HEK293 (cell line): Measurements from ENCODE around the gene TLR4.

Experiments used
- CTCF ChIA-PET: fragments of 350-600 bp; formaldehyde crosslinking; extraction: SDS; loops from one replicate; lab custom pipeline; 2021; ENCODE audit warnings: antibody characterized with exemption; lab: Yijun Ruan, JAX
- POLR2A ChIA-PET: fragments of 300-600 bp; formaldehyde crosslinking; extraction: SDS; loops from one replicate; lab custom pipeline; 2020; ENCODE audit warnings: antibody characterized with exemption, inconsistent platforms; lab: Yijun Ruan, JAX
- H3K27ac ChIP-seq: fragments of 200-500 bp; sonication (Bioruptor generic); 2 replicates; pipeline ENCODE4 v1.5.1; 2014; ENCODE audit warnings: low read depth, low read length, control low read depth, inconsistent platforms; ENCODE audit errors: extremely low read depth
- H3K36me3 ChIP-seq, 2 experiments: fragments of 200-500 bp in 1 of 2; sonication (Bioruptor generic) in 1 of 2; 1 replicate in 1 of 2; 2 replicates in 1 of 2; pipeline ENCODE4 v1.5.1; 2014 to 2017; ENCODE audit warnings: inconsistent platforms in 2 of 2, low read length in 2 of 2; ENCODE audit not compliant: control insufficient read depth in 2 of 2, insufficient read depth in 1 of 2
- H3K4me1 ChIP-seq: fragments of 200-500 bp; sonication (Bioruptor generic); 2 replicates; pipeline ENCODE4 v1.5.1; 2014; ENCODE audit warnings: mild to moderate bottlenecking, low read length, inconsistent platforms; ENCODE audit not compliant: control insufficient read depth, insufficient read depth
- H3K4me3 ChIP-seq: 2 replicates; pipeline ENCODE4 v1.5.1; 2011; ENCODE audit warnings: low read depth, mild to moderate bottlenecking, control low read depth, low read length, moderate library complexity
- H3K9me3 ChIP-seq: fragments of 200-500 bp; sonication (Bioruptor generic); 2 replicates; pipeline ENCODE4 v1.5.1; 2014; ENCODE audit warnings: low read depth, low read length, inconsistent platforms; ENCODE audit not compliant: control insufficient read depth, insufficient read depth
- OSR2 ChIP-seq: fragments of 450-650 bp; formaldehyde crosslinking; IDR thresholded peaks from 2 replicates; pipeline ENCODE4 v1.5.1; 2016; ENCODE audit warnings: missing biosample characterization, missing genetic modification characterization
- SP7 ChIP-seq: fragments of 450-650 bp; formaldehyde crosslinking; IDR thresholded peaks from 2 replicates; pipeline ENCODE4 v1.5.1; 2016; ENCODE audit warnings: missing biosample characterization, missing genetic modification characterization
- TRIM28 ChIP-seq: IDR thresholded peaks from 2 replicates; pipeline ENCODE4 v1.6.1; 2011; ENCODE audit warnings: low read length, control low read depth, borderline replicate concordance
- ZBTB6 ChIP-seq: fragments of 450-650 bp; formaldehyde crosslinking; IDR thresholded peaks from 2 replicates; pipeline ENCODE4 v1.5.1; 2017; ENCODE audit warnings: missing biosample characterization, missing genetic modification characterization
- ZFP41 ChIP-seq: fragments of 450-650 bp; formaldehyde crosslinking; IDR thresholded peaks from 2 replicates; pipeline ENCODE4 v1.5.1; 2016; ENCODE audit warnings: missing biosample characterization, missing genetic modification characterization, borderline replicate concordance
- ZNF280D ChIP-seq: fragments of 450-650 bp; formaldehyde crosslinking; IDR thresholded peaks from 2 replicates; pipeline ENCODE4 v1.5.1; 2016; ENCODE audit warnings: missing biosample characterization, missing genetic modification characterization
- ZNF350 ChIP-seq: fragments of 450-650 bp; formaldehyde crosslinking; IDR thresholded peaks from 2 replicates; pipeline ENCODE4 v1.5.0; 2017; ENCODE audit warnings: missing biosample characterization, mild to moderate bottlenecking, missing genetic modification characterization
- ZNF391 ChIP-seq: fragments of 450-650 bp; formaldehyde crosslinking; IDR thresholded peaks from 2 replicates; pipeline ENCODE4 v1.5.1; 2016; ENCODE audit warnings: low read depth, missing biosample characterization, missing genetic modification characterization, borderline replicate concordance
- ZNF394 ChIP-seq: fragments of 450-650 bp; formaldehyde crosslinking; IDR thresholded peaks from 2 replicates; pipeline ENCODE4 v1.5.1; 2016; ENCODE audit warnings: missing biosample characterization, missing genetic modification characterization, mild to moderate bottlenecking, moderate library complexity, borderline replicate concordance
- ZNF518A ChIP-seq: fragments of 450-650 bp; formaldehyde crosslinking; conservative IDR thresholded peaks from 2 replicates; pipeline ENCODE4 v1.5.1; 2016; ENCODE audit warnings: low read depth, missing biosample characterization, missing genetic modification characterization
- ZNF549 ChIP-seq: fragments of 450-650 bp; IDR thresholded peaks from 2 replicates; pipeline ENCODE4 v1.5.1; 2018; ENCODE audit warnings: missing biosample characterization, missing genetic modification characterization, mild to moderate bottlenecking, inconsistent platforms, moderate library complexity
- ZNF560 ChIP-seq: fragments of 450-650 bp; formaldehyde crosslinking; IDR thresholded peaks from 2 replicates; pipeline ENCODE4 v1.5.1; 2017; ENCODE audit warnings: missing biosample characterization, missing genetic modification characterization, borderline replicate concordance
- ZNF792 ChIP-seq: fragments of 450-650 bp; formaldehyde crosslinking; IDR thresholded peaks from 2 replicates; pipeline ENCODE4 v1.5.1; 2016; ENCODE audit warnings: missing biosample characterization, missing genetic modification characterization
- TF ChIP-seq, protein P1 (sequence below): fragments of 450-650 bp; formaldehyde crosslinking; IDR thresholded peaks from 2 replicates; pipeline ENCODE4; 2016; ENCODE audit warnings: missing biosample characterization, missing genetic modification characterization

Gene TLR4

DNA sequence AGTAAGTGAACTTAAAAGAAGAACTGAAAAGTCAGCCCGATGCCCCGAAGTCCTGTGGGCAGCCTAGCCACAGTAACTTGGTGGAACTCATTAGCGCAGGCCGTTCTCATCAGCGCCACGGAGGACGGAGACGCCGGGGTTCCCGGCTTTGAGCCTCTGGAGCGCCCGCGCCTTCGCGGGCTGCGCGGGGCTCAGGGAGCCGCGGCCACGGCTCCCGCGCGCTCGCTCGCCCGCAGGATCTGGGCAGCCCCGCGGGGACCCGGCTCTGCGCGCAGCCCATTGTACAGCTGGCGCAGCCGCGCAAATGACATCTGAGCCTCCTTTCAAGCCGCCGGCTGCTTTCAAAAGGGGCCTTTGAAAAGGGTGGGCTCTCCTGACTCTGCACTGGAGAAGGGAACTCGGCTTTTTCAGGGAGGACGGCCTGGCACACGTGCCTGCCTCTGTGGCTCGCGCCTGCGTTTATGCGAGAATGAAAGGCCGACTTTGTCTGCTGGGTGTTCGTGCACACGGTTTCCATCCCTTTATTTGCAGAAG, 40.7 kb downstream of the TLR4 start (continued):
- TF ChIP-seq OSR2 (tag by site-specific recombination): no peak

DNA sequence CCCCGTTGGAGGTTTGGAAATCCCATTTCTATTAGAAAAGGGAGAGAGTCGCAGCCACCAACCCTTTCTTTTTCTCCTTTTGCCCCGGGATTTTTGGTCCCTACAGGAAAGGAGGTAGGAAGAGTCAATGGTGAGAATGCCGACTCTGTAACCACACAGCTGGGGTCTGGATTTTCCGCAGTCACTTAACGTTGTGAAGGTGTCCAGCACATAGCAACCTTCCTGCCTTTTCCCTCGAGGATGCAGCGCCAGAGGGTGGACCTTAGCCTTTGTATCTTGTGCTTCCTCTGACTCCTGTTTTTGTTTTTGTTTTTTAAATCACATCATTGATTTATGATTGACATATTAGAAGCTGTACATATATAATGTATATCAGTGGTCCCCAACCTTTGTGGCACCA, 41.4 kb downstream of the TLR4 start:
- no peaks in the 10 kb centered on the region for H3K4me1 ChIP-seq
- TF ChIP-seq ZNF394 (tag by site-specific recombination) (no peak), ZNF792 (tag by site-specific recombination) (no peak), ZNF350 (tag by site-specific recombination) (no peak), ZBTB6 (tag by site-specific recombination) (no peak), ZFP41 (tag by site-specific recombination) (no peak), ZNF518A (tag by site-specific recombination) (no peak), SP7 (tag by site-specific recombination) (no peak), ZNF391 (tag by site-specific recombination) (no peak), ZNF560 (tag by site-specific recombination) (no peak), TRIM28 (no peak), ZNF549 (tag by site-specific recombination) (no peak), ZNF280D (tag by site-specific recombination) (no peak)
- TF ChIP-seq, protein P1, sequence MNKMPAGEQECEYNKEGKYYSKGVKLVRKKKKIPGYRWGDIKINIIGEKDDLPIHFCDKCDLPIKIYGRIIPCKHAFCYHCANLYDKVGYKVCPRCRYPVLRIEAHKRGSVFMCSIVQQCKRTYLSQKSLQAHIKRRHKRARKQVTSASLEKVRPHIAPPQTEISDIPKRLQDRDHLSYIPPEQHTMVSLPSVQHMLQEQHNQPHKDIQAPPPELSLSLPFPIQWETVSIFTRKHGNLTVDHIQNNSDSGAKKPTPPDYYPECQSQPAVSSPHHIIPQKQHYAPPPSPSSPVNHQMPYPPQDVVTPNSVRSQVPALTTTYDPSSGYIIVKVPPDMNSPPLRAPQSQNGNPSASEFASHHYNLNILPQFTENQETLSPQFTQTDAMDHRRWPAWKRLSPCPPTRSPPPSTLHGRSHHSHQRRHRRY: no peak
- H3K4me3 ChIP-seq: no peak overlapping the region
- CTCF ChIA-PET: no interaction called here
- H3K27ac ChIP-seq: no peak overlapping the region
- no peaks in the 10 kb centered on the region for H3K36me3 ChIP-seq
- POLR2A ChIA-PET: no interaction called here
- H3K9me3 ChIP-seq: no peaks in the 10 kb centered on the region
